ENCODE data around the gene SECTM1. TPM values are rescaled to one million over a fixed set of nuclear protein-coding genes. Genes with fewer than 3 reads are reported as not detected.

The SECTM1 gene
- total and polyA plus RNA-seq, 7 donors, result 0.70 to 2.3 (median 1.2) TPM

DNA sequence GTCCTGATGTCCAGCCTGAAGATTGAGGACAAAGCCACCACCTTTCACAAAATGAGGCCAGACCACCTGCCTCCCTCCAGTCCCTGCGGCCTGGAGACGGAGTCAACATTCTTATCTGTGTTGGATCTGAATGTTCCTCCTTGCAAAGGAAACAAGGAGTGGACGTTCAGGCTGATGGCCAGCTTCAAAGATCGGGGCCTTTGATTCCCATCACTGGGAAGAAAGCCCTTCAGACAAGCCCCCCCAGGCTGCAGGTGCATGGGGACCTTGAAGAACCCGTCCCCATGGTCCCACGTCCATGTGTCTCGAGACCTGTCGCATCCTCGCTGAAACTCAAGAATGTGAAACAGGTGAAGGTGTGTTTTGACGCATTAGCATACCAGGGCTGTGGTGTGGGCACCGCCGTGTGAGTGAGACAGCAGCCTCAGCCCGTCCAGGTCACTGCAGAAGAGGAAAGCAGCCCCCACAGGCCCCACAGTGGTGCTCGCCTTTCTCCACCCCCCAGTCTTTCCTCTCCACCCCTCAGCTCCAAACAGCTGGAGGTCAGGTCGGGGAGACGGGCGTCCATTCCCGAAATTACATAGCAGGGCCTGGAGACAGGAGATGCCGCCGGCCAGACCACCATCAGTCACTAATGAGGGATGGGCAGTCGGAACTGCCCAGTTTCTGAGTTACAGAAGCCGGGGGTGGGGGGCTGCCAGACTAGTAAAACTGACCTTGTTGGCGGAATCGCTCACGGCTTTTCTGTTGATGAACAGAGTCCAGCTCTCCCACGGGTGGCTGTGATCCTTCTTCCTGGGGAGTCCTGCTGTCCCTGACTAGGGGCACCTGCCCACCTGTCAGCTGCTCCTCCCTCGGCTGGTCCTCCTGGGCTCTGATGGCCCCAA lies 59.2 kb downstream of the SECTM1 start:
- ATAC-seq (no peak), DNase-seq (no peak)
- TF ChIP-seq CTCF (IDR thresholded peaks at IDR 0.05), result no peak
- WGBS, 3 donors, result 71 to 75% (median 72%) methylated on average over 24 to 27 of the region's 27 CpGs
- peaks cover 37% of the 10 kb centered on the region for H3K4me1 ChIP-seq
- H3K27me3 ChIP-seq (ENCODE audit: insufficient read depth in 3 of 3, low read length in 2 of 3), result no peaks in the 10 kb centered on the region
- intact Hi-C loops (cut with DNase I), result loop anchor here in 1 of 2 donors (5.0 kb wide), 1 partner anchor 37 kb away; no protein-coding TSS in a partner anchor
- peak overlapping the region; percentile 83 for H3K4me3 ChIP-seq
- no peaks in the 10 kb centered on the region for H3K9me3 ChIP-seq
- H3K27ac ChIP-seq, result peak overlapping the region; percentile 95
- H3K36me3 ChIP-seq (ENCODE audit: insufficient read depth in 1 of 2, low read depth in 1 of 2), result peaks cover 3 to 23% of the 10 kb centered on the region in 2 donors

- no peak for TF ChIP-seq CTCF (IDR thresholded peaks at IDR 0.05)
- peaks cover 3 to 28% of the 10 kb centered on the region in 2 donors for H3K36me3 ChIP-seq (ENCODE audit: insufficient read depth in 1 of 2, low read depth in 1 of 2)
- intact Hi-C loops (cut with DNase I), result loop anchor here (2.0 to 5.0 kb wide), 2 partner anchors 15 to 36 kb away; no protein-coding TSS in a partner anchor
- DNase-seq, result peak; percentile 91 to 95
- peak within 1 kb of the TSS; percentile 83 for H3K4me3 ChIP-seq
- peak within 1 kb of the TSS; percentile 95 for H3K27ac ChIP-seq
- peaks cover 46% of the 10 kb centered on the region for H3K4me1 ChIP-seq
- ATAC-seq, result peak; percentile 88 to 95 (median 92)
- H3K27me3 ChIP-seq (ENCODE audit: insufficient read depth in 3 of 3, low read length in 2 of 3), result no peaks in the 10 kb centered on the region
- WGBS, 3 donors, result 4 to 5% (median 5%) methylated on average over 62 to 80 of the region's 80 CpGs
- H3K9me3 ChIP-seq, result no peaks in the 10 kb centered on the region
These were observed 60.0 kb downstream of the SECTM1 start, which contains the start of gene CSNK1D for GRCh38 chr17:82273327-82274133. Gene CSNK1D (minus strand): TSS chr17:82273700. CDS start chr17:82273381, 319 bp downstream.

GRCh38 chr17:82272495-82273326 lies 60.9 kb downstream of the SECTM1 start:
- H3K4me1 ChIP-seq, result peaks cover 54% of the 10 kb centered on the region
- intact Hi-C loops (cut with DNase I), result loop anchor here (2.0 to 5.0 kb wide), 2 partner anchors 16 to 35 kb away; no protein-coding TSS in a partner anchor
- peak overlapping the region; percentile 95 for H3K27ac ChIP-seq
- H3K9me3 ChIP-seq, result no peaks in the 10 kb centered on the region
- 1% methylated on average over 34 to 54 of the region's 57 CpGs for WGBS, 3 donors
- DNase-seq (peak; percentile 51 to 79), ATAC-seq (peak; percentile 40 to 58 (median 50))
- peaks cover 3 to 28% of the 10 kb centered on the region in 2 donors for H3K36me3 ChIP-seq (ENCODE audit: insufficient read depth in 1 of 2, low read depth in 1 of 2)
- TF ChIP-seq CTCF (IDR thresholded peaks at IDR 0.05), result no peak
- no peaks in the 10 kb centered on the region for H3K27me3 ChIP-seq (ENCODE audit: insufficient read depth in 3 of 3, low read length in 2 of 3)
- H3K4me3 ChIP-seq, result peak overlapping the region; percentile 83

DNA sequence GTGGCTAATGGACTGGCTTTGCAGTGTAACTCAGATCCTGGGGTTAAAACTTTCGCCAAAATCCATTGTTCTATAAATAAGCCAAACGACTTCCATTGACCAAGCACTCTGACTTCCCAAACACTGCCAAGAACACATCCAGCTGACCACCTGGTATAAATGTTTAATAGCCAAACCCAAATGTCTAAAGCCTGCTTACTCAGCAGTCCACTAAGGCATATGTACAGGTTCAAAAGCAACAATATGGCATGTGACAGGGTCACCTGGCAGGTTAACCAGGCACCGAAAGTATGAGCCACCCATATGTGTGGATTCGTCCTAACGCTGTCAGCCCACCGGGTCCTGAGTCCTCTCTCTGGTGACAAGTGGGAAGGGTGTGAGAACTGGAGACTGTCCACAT lies 62.2 kb downstream of the SECTM1 start:
- Histone ChIP-seq H3K9me3 (no peaks in the 10 kb centered on the region), H3K36me3 (ENCODE audit: insufficient read depth in 1 of 2, low read depth in 1 of 2) (peaks cover 3 to 31% of the 10 kb centered on the region in 2 donors), H3K4me1 (peaks cover 66% of the 10 kb centered on the region), H3K4me3 (peak overlapping the region; percentile 83), H3K27me3 (ENCODE audit: insufficient read depth in 3 of 3, low read length in 2 of 3) (no peaks in the 10 kb centered on the region), H3K27ac (peak overlapping the region; percentile 95)
- DNase-seq, result no peak
- intact Hi-C loops (cut with DNase I), result loop anchor here in 1 of 2 donors (5.0 kb wide), 1 partner anchor 34 kb away; no protein-coding TSS in a partner anchor
- ATAC-seq, result no peak
- 30 to 55% (median 33%) methylated on average over 6 of the region's 6 CpGs for WGBS, 3 donors
- TF ChIP-seq CTCF (IDR thresholded peaks at IDR 0.05), result no peak

Data from psoas muscle (tissue), 8 donors.